Measurements from ENCODE around the gene PTPRR. TPM values are rescaled to one million over a fixed set of nuclear protein-coding genes. Genes with fewer than 3 reads are reported as not detected.

Gene PTPRR
- total and polyA plus RNA-seq, 2 donors (not counting 3 experiments of a cell fraction or from before 2014, with no cell fraction given) = 0.46 to 1.1 TPM

DNA sequence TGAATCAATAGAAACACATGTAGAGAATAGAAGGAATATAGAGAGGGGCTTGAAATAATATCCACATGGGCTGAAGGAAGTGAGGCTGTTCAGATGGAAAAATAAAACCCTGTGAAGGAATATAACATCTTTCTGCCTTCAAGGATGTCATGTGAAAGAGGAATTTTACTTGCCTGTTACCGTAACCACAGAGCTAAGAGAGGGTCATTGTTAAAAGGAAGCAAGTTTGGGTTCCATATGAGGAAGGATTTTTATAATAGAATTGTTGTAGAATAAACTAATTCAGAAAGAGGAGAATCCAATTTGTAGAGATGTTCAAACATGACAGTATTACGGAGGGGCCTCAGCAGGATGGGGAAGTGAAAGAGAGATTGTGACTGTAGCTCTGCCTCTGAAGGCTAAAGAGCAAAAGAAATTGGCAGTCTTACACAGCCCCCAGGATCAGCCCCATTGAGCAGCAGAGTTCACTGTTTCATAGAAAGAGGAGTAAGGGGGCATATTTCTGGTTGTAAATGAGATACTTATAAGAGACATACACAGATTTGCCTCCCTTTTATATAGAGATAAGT, 41.8 kb upstream of the PTPRR start:
- Histone ChIP-seq H2AFZ (ENCODE audit: low read depth, low read length) (no peak overlapping the region), H3K4me3 (replicated peaks in 1 of 3; ENCODE audit: insufficient read depth in 1 of 3, low read depth in 1 of 3, low read length in 3 of 3) (no peak overlapping the region), H3K36me3 (ENCODE audit: control insufficient read depth in 2 of 2, extremely low read depth in 1 of 2, insufficient read depth in 2 of 2, low read length in 2 of 2) (no peaks in the 10 kb centered on the region), H3K4me1 (ENCODE audit: control insufficient read depth, extremely low read depth, insufficient read depth, low read length) (no peaks in the 10 kb centered on the region), H4K20me1 (replicated peaks; ENCODE audit: control insufficient read depth, extremely low read depth, insufficient read depth, low read length) (no peaks in the 10 kb centered on the region), H3K4me2 (ENCODE audit: insufficient read depth, low read length) (no peak overlapping the region), H3K9me1 (replicated peaks; ENCODE audit: control insufficient read depth, extremely low read depth, insufficient read depth, low read length) (no peaks in the 10 kb centered on the region), H3K27ac (ENCODE audit: insufficient read depth, low read depth, low read length) (no peak overlapping the region), H3K79me2 (ENCODE audit: control insufficient read depth, insufficient read depth, low read length) (no peaks in the 10 kb centered on the region), H3K9me3 (replicated peaks; ENCODE audit: control insufficient read depth, insufficient read depth, low read length) (no peaks in the 10 kb centered on the region), H3K27me3 (ENCODE audit: control insufficient read depth in 2 of 2, insufficient read depth in 2 of 2, low read length in 2 of 2) (no peaks in the 10 kb centered on the region), H3K9ac (replicated peaks; ENCODE audit: extremely low read depth, insufficient read depth, low read length) (no peak overlapping the region)
- DNase-seq (ENCODE audit: low read depth, low spot score) (no peak), FAIRE-seq (no peak)
- intact Hi-C loops (cut with micrococcal nuclease) (no loop called here), dilution Hi-C loops (cut with MboI; ENCODE audit: extremely low pct_ligation_motif_present, low sequenced_read_pairs) (no loop called here)
- TF ChIP-seq GATA2 (IDR thresholded peaks at IDR 0.05; ENCODE audit: insufficient read depth, insufficient read length, low read depth, low read length) (no peak), MYC (IDR thresholded peaks at IDR 0.05; ENCODE audit: low read depth, low read length) (no peak), POLR2A (IDR thresholded peaks at IDR 0.05; ENCODE audit: low read depth, low read length) (no peak), EZH2 (IDR thresholded peaks at IDR 0.05; ENCODE audit: borderline replicate concordance, low read depth, low read length, severe bottlenecking) (no peak), FOS (IDR thresholded peaks at IDR 0.05; ENCODE audit: borderline replicate concordance, insufficient read depth, low read length) (no peak), POLR2AphosphoS5 (IDR thresholded peaks at IDR 0.05; ENCODE audit: insufficient read depth, low read depth, low read length) (no peak), JUN (IDR thresholded peaks at IDR 0.05; ENCODE audit: borderline replicate concordance, insufficient read depth, insufficient read length, low read depth) (no peak)
- TF ChIP-seq, protein P1, sequence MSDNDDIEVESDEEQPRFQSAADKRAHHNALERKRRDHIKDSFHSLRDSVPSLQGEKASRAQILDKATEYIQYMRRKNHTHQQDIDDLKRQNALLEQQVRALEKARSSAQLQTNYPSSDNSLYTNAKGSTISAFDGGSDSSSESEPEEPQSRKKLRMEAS (IDR thresholded peaks at IDR 0.05; ENCODE audit: insufficient read depth, insufficient read length) = no peak
- TF ChIP-seq, protein P2, sequence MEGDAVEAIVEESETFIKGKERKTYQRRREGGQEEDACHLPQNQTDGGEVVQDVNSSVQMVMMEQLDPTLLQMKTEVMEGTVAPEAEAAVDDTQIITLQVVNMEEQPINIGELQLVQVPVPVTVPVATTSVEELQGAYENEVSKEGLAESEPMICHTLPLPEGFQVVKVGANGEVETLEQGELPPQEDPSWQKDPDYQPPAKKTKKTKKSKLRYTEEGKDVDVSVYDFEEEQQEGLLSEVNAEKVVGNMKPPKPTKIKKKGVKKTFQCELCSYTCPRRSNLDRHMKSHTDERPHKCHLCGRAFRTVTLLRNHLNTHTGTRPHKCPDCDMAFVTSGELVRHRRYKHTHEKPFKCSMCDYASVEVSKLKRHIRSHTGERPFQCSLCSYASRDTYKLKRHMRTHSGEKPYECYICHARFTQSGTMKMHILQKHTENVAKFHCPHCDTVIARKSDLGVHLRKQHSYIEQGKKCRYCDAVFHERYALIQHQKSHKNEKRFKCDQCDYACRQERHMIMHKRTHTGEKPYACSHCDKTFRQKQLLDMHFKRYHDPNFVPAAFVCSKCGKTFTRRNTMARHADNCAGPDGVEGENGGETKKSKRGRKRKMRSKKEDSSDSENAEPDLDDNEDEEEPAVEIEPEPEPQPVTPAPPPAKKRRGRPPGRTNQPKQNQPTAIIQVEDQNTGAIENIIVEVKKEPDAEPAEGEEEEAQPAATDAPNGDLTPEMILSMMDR (IDR thresholded peaks at IDR 0.05; ENCODE audit: extremely low read depth in 1 of 2, insufficient read depth in 1 of 2, low read depth in 1 of 2, low read length in 2 of 2) = no peak
- ChIA-PET CTCF (no interaction called here), POLR2A (no interaction called here)
- BruUV-seq (replicated peaks) = no TSS peak
